Upper lobe of right lung (tissue), 1 donor: Measurements from ENCODE around the gene WNT11. TPM values are rescaled to one million over a fixed set of nuclear protein-coding genes. Genes with fewer than 3 reads are reported as not detected.

Source experiments
- ATAC-seq: fragments of 200-7000 bp; cut with Tn5 transposase; one replicate; pipeline ENCODE4 v1.9.1; 2020; ENCODE audit warnings: mild to moderate bottlenecking, moderate library complexity
- DNase-seq: peaks from one replicate; pipeline ENCODE4 v3.0.0-alpha.2; 2020
- H3K27ac ChIP-seq: fragments of 200-600 bp; one replicate; pipeline ENCODE4 v1.8.0; 2022
- H3K27me3 ChIP-seq: fragments of 200-600 bp; one replicate; pipeline ENCODE4 v1.8.0; 2022; ENCODE audit warnings: mild to moderate bottlenecking
- H3K36me3 ChIP-seq: fragments of 200-600 bp; one replicate; pipeline ENCODE4 v1.8.0; 2022
- H3K4me1 ChIP-seq: fragments of 200-600 bp; one replicate; pipeline ENCODE4 v1.8.0; 2022
- H3K4me3 ChIP-seq: fragments of 200-600 bp; one replicate; pipeline ENCODE4 v1.8.0; 2022; ENCODE audit warnings: mild to moderate bottlenecking
- H3K9me3 ChIP-seq: fragments of 200-600 bp; one replicate; pipeline ENCODE4 v1.8.0; 2022
- CTCF ChIP-seq: fragments of 200-600 bp; IDR thresholded peaks from one replicate; pipeline ENCODE4 v1.8.0; 2022; ENCODE audit warnings: antibody characterized with exemption
- intact Hi-C: fragments of 100-400 bp; cut with DNase I; formaldehyde crosslinking; loops from one replicate; pipeline ENCODE4 v1.11.0; 2022
- total RNA-seq: library from RNA; stranded (reverse); fragmentation: NEBNext Ultra II Directional; extraction: Animal tissue kit (Norgen Biotek cat#: 25700); gene quantifications from one replicate; pipeline ENCODE4 v1.2.1, GENCODE V29; 2021
- donor health status: DM: no; HTN: yes; CAD: no; lungs with severe emphysema.

WNT11 gene
- total RNA-seq, 1 donor from 2014 or later: 8.7 TPM

- TF ChIP-seq CTCF: no peak
Observed at GRCh38 chr11:76245720-76246119, 39.4 kb upstream of the WNT11 start.

GRCh38 chr11:76244316-76244851, 38.1 kb upstream of the WNT11 start:
- ATAC-seq: no peak
- intact Hi-C loops: no loop called here
- H3K4me1 ChIP-seq: no peaks in the 10 kb centered on the region
- H3K27ac ChIP-seq: no peak overlapping the region
- no peaks in the 10 kb centered on the region for H3K27me3 ChIP-seq
- no peaks in the 10 kb centered on the region for H3K9me3 ChIP-seq
- no peak overlapping the region for H3K4me3 ChIP-seq
- TF ChIP-seq CTCF: no peak
- no peak for DNase-seq
- H3K36me3 ChIP-seq: no peaks in the 10 kb centered on the region

More at GRCh38 chr11:76245720-76246119, 39.4 kb upstream of the WNT11 start:
- Histone ChIP-seq H3K4me1 (no peaks in the 10 kb centered on the region), H3K27me3 (no peaks in the 10 kb centered on the region), H3K4me3 (no peak overlapping the region), H3K9me3 (no peaks in the 10 kb centered on the region), H3K27ac (no peak overlapping the region), H3K36me3 (no peaks in the 10 kb centered on the region)
- ATAC-seq: no peak
- DNase-seq: no peak
- intact Hi-C loops: no loop called here

- Histone ChIP-seq H3K4me3 (no peak overlapping the region), H3K27me3 (no peaks in the 10 kb centered on the region), H3K4me1 (no peaks in the 10 kb centered on the region), H3K9me3 (no peaks in the 10 kb centered on the region), H3K27ac (no peak overlapping the region), H3K36me3 (no peaks in the 10 kb centered on the region)
- DNase-seq (no peak), ATAC-seq (no peak)
- intact Hi-C loops: no loop called here
- no peak for TF ChIP-seq CTCF
Observed at GRCh38 chr11:76243957-76244285, 37.6 kb upstream of the WNT11 start.

DNA sequence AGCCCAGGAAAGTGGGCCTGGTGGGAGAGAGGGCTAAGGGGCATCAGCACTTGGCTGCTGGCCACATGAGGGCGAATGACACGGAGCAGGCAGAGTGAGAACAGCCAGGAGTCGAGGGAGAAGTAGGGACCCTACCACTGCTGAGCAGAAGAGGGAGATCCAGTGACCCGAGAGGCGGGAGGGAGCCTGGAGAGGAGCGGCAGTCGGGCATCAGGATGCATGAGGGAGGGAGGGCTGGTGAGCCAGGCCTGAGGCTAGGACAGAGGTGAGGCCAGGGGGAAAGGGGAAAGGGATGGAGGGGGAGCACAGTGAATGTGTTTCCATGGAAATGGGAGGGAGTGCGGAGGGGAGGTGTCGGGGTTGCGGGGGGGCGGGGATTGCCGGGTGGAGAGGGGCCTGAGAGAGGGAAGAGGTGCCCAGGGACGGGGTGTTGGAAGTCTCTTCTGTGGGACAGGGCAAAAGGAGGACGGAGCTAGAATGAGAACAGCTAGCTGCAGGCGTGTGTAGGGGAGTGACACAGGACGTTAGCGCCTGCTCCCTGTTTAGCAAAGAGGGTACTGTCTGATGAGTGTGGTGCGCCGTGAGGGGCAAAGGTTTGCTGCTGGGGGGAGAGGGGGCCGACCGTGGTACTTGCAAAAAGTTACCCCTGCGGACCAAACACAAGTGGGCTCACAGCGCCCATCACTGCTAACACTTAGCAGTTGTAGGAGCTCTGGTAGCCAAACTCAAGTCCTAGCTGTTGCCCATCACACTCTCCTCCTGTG, 37.1 kb upstream of the WNT11 start:
- H3K9me3 ChIP-seq: no peaks in the 10 kb centered on the region
- no peak overlapping the region for H3K4me3 ChIP-seq
- H3K27me3 ChIP-seq: no peaks in the 10 kb centered on the region
- ATAC-seq: no peak
- no peak overlapping the region for H3K27ac ChIP-seq
- no peak for DNase-seq
- intact Hi-C loops: no loop called here
- no peaks in the 10 kb centered on the region for H3K4me1 ChIP-seq
- H3K36me3 ChIP-seq: no peaks in the 10 kb centered on the region
- no peak for TF ChIP-seq CTCF

DNA sequence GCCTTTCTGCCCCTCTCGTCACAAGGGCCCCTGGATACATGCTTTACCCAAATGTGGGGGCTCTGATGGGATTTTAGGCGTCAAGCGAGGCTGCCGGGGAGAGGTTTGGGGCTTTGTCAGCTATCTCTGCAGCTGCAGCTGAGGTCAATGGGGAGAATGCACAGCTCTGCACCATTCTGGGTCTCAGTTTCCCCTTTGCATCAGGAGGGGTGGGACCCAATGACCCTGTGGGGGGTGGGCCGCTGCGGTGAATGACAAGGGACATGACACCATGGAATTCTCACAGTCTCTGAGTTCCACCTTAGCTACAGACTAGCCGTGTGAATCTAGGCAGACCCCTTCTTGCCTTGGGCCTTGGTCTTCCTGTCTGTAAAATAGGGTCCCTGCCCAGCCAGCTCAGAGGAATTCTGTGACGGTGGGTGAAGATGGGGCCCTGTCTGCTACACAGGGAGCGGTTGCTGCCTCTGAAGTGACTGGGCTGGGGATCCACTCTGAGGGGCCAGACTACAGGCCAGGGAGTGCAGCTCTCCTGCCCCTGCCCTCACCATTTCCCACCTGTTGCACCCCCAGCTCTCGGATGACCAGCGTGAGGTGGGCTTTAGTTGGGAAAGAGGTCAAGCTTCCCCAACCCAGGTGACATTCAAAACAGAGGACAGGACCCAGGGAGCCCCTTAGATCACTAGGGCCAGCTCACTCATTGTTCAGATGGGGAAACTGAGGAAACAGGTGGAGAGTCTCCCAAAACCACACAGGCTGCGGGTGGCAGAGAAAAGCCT, 35.9 kb upstream of the WNT11 start:
- DNase-seq (no peak), ATAC-seq (no peak)
- Histone ChIP-seq H3K9me3 (no peaks in the 10 kb centered on the region), H3K36me3 (no peaks in the 10 kb centered on the region), H3K27ac (no peak overlapping the region), H3K4me3 (no peak overlapping the region), H3K4me1 (no peaks in the 10 kb centered on the region), H3K27me3 (no peaks in the 10 kb centered on the region)
- TF ChIP-seq CTCF: no peak
- intact Hi-C loops: no loop called here
